Subcutaneous adipose tissue (tissue), 4 donors: ENCODE measurements around the gene CHI3L2. TPM values are rescaled to one million over a fixed set of nuclear protein-coding genes. Genes with fewer than 3 reads are reported as not detected.

Source experiments
- CTCF ChIP-seq: fragments of 450-650 bp; IDR thresholded peaks from one replicate; pipeline ENCODE4 v1.5.1; 2016; ENCODE audit warnings: low read depth, mild to moderate bottlenecking, control low read depth, antibody characterized with exemption, moderate library complexity
- total RNA-seq, 4 donors: library from RNA; depleted of rRNA; stranded (reverse); fragments of >200 nt; gene quantifications; one replicate each; pipeline ENCODE4 v1.1.0, GENCODE V29; 2016

Gene CHI3L2
- total RNA-seq, 4 donors from 2014 or later, result 10.9 to 173 (median 21.3) TPM

DNA sequence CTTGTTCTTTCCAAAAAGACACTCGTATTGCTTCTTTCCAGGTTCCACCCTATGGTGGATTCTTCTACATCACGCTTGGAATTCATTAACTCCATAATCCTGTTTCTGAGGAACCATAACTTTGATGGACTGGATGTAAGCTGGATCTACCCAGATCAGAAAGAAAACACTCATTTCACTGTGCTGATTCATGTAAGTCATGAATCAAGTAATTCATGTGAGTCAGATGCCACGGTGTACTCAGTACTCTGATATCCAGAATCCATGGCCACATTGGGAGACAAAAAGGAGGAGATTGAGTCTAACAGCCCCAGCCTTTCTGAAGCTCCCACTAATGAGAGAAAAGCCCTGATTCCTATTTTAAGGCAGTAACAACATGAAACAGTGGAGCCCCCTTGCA lies 7.4 kb downstream of the CHI3L2 start:
- no peak for TF ChIP-seq CTCF

DNA sequence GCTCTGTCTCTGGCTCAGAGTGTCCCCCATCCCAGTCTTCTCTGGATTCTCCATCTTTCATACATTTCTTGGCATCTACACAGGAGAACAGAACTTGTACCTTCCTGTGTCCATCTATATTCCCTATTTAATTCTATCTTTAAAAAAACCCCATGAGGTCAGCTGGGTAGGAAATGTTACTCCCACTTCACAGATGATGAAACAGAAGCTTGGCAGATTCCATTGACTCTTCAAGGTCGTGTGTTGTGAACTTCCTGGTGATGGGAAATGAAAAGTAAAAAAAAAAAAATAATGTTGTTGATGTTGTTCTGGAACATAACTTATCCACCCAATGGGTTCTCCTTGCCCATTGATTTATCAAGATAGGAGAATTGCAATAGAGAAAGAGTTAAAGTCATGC lies 8.9 kb downstream of the CHI3L2 start:
- no peak for TF ChIP-seq CTCF

DNA sequence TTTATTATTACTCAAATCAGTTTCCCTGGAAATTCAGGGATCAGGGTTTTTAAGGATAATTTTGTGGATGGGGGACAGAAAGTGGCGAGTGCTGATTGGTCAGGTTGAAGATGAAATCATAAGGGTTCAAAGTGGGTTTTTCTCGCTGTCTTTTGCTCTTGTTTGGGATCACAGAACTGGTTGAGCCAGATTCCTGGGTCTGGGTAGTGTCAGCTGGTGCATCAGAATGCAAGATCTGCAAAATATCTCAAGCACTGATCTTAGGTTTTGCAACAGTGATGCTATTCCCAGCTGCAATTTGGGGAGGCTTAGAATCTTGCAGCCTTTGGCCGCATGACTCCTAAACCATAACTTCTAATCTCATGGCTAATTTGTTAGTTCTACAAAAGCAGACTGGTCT lies 9.3 kb downstream of the CHI3L2 start:
- no peak for TF ChIP-seq CTCF

DNA sequence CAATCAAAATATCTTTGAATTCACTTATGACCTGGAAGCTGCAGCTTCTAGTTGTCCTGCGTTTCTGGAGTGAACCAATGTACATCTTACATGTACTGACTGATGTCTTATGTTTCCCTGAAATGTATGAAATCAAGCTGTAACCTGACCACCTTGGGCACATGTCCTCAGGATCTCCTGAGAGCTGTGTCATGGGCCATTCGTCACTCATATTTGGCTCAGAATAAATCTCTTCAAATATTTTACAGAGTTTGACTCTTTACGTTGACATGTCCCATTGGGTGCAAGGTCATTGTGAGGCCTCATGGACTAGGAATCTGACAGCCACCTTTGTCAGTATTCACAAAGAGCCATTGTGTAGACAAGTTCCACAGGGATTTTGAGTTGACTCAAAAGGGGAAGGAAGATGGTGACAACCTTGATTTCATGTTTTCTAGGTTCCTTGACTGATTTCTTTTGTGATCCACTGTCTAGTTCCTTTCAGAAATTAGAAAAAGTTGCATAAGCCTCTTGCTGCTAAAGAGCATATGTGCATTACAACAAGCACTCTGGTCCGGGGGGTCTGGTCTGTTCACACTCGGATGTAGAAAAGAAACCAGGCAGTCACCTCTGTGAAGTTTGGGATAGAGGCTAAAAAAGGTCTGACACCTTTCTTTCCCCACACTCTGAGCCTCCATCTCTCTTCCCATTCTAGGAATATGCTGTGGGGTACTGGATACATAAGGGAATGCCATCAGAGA lies 10.7 kb downstream of the CHI3L2 start:
- no peak for TF ChIP-seq CTCF

- TF ChIP-seq CTCF, result no peak
Measured at GRCh38 chr1:111241797-111242196, 14.3 kb downstream of the CHI3L2 start.

DNA sequence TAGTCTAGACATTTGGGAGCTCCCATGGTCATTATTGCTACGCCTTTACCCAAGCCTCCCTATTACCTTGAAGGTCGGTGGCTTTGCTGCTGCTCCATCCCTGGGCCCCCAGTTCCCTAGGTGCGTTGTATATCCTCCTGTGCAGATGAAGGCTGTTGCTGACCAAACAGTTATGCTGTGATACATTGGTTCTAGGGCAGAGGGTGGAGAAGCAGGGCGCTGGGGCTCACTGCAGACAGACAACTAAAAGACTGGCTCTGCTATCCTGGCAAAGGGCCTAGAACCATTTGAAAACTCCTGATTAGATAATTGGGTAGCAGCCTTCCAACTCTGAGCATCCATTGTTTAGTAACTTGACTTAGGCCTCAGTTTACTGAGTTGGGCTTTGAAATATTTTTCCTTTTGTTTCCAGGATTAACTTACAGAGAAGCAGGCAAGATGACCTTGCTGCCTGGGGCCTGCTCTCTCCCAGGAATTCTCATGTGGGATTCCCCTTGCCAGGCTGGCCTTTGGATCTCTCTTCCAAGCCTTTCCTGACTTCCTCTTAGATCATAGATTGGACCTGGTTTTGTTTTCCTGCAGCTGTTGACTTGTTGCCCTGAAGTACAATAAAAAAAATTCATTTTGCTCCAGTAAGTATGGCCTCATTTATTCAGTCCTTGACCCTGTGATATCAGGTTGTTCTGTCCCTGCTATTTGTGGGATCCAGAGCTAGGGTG lies 15.5 kb downstream of the CHI3L2 start:
- no peak for TF ChIP-seq CTCF

DNA sequence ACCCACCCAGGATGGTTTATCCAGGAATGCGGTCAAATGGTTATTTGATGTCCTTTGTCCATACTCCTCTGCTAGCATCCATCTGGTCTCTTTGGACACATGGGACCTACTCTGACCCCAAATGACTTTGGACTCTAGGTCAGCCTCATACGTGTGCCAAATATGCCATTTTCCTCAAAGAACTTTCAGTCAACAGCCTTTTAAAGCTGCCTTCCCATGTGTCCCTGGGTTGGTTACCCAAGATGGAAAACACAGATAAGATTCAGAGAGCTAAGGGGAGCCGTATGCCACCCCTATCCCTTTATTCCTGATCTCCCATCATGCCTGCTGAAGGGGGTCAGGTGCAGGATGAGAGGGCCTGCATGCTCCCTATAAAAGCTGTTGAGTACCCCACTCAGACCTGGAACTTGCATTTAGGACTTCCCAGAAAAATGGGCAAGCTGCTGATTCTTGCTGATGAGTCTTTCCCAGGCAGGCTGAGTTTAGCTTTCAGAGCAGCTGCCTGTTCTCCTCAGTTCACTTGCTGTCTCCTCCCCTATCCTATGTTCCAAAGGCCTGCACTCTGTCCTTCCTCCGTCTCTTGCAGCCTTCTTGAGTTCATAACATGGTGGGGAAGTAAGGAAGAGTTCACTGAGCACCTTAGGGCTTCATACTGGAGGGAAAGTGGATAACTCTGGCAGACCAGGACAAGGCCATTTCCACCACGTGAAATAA lies 19.8 kb downstream of the CHI3L2 start:
- no peak for TF ChIP-seq CTCF
